ENCODE results near the gene STAM.

- TF ChIP-seq POLR2A (IDR thresholded peaks at IDR 0.05; ENCODE audit: low read length) (no peak), GATA1 (IDR thresholded peaks at IDR 0.05; ENCODE audit: low read depth, low read length) (no peak)
Measured at GRCh38 chr10:17609523-17610079, 34.4 kb upstream of the STAM start.
